Stimulated activated CD4-positive, alpha-beta T cell treated with anti-CD3 and anti-CD28 coated beads, TNF-alpha, amount 100 ng/mL, for 1 hour (primary cell): ENCODE results near the gene PNPLA7.
"Not testable (repeated sequence)": the region's sequence is repeated elsewhere in the genome, so short reads cannot be mapped to it uniquely, and the experiment has no call there.

Experiments
- DNase-seq, 3 donors: peaks; one replicate each; pipeline ENCODE4 v3.0.0-alpha.2; 2020; ENCODE audit warnings: low read depth in 3 of 3, low spot score in 1 of 3

PNPLA7 gene

DNA sequence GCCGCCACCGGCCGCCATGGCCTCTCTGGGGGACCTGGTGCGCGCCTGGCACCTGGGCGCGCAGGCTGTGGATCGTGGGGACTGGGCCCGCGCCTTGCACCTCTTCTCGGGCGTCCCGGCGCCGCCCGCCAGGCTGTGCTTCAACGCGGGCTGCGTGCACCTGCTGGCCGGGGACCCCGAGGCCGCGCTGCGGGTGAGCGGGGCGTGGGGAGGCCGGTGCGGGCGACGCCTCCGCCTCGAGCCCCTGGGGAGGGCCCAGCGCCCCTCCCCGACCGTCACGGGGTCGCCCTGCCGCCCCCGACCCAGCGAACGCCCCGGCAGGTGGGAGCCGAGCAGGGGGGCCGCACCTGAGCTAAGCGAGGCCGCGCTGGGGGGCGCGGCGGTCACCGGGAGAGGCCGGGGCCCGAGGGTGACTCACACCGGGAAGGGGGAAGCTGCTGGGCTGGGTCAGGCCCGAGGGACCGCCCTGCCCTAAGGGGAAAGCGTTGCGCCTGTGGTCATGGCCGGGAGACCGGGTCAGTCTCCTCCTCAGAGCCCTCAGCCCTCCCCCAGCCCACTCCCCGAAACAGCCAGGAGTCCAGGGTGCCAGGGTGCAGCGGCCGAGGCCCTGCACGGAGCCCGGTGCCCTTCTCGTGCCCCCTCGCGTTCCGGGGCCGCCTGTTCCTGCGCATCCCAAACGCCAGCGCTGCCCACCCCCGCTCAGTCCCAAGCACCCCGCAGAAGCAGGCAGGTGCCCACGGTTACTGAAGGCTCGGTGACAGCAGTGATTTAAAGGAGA, 126.5 kb downstream of the PNPLA7 start:
- no peak for DNase-seq

DNA sequence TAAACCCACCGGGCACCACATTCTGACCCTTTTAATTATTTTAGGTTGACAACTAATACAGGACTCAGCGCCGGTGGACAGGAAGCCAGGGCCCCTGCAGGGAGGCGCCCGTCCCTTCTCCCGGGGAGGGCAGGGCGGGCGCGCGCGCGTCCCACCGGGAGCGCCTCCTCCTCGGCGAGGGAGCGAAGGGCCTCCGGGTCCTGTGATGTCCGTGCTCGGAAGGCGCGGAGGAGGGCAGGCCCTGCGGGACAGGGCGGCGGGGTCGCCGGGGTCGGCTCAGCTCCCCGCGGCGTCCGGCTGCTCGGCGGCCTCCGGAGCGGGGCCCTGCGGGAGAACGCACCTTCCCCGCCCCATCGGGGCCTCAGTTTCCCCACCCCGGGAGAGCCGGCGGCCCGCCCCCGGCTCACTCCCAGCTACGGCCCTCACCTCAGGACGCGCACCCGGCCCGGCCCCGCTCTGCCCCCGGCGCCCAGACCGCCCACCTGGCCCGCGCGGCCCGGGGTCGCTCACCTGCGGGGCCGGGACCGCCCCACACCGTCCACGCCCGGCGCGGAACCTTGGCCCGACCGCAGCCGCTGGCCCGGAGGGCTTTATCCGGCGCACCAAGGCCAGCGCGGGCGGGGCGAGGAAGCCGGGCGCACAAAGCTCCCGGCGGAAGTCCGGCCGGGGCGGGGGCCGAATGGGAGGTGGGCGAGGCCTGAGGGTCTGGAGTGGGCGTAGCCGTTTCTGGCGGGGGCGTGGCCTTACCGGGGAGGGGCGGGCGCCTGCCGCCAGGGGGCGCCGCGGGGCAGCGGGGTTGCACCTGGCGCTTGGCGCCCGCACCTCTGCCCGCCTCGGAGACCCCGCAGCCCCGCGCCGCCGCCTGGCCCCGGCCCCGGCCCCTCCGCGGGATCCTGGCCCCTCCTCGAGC, 127.3 kb downstream of the PNPLA7 start, which contains the start of the genes EXD3 and NOXA1:
EXD3 (minus strand) TSS at position 559 of the 910 bp plus-strand sequence. CDS start 27,805 bp downstream, outside the sequence.
NOXA1 (plus strand) TSS at position 790 of the 910 bp plus-strand sequence. CDS start 137 bp downstream, outside the sequence.
- peak; percentile 93 to 96 (median 93) for DNase-seq

DNA sequence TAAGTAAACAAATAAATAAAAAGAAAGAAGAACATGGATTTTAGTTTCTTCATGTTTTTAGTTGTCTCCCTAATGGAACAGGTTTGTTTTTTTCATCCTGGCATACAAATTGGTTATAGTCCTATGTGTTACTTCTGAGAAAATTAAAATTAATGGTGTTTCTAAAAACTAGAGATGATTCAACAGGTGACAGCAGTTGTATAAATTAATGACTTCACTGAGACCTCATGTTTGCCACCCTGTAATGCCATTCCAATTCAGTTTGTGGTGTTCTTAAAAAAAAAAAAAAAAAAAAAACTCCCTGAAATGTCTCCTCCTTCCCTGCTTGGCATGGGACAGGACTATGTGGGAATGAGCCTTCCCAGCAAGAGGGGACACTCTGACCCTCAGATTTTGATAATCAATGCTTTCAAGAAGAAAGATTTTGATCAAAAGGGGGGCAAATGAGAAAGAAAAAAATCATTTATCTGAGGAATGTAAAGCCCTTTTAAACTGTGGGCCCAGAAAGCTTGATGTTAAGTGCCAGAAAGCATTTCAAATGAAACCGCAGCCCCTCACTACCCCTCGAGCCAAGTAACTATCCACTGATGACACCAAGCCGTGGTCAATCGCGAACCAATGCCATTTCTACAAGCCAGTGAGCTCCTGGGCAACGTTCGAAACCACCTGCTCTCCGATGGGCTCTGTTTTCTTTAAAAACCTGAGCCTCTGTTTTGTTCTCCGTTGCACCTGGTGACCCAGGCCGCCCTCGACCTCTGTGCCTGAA, 128.2 kb downstream of the PNPLA7 start:
- DNase-seq, result no peak

GRCh38 chr9:137417161-137418021, 132.8 kb downstream of the PNPLA7 start:
- no peak for DNase-seq

DNA sequence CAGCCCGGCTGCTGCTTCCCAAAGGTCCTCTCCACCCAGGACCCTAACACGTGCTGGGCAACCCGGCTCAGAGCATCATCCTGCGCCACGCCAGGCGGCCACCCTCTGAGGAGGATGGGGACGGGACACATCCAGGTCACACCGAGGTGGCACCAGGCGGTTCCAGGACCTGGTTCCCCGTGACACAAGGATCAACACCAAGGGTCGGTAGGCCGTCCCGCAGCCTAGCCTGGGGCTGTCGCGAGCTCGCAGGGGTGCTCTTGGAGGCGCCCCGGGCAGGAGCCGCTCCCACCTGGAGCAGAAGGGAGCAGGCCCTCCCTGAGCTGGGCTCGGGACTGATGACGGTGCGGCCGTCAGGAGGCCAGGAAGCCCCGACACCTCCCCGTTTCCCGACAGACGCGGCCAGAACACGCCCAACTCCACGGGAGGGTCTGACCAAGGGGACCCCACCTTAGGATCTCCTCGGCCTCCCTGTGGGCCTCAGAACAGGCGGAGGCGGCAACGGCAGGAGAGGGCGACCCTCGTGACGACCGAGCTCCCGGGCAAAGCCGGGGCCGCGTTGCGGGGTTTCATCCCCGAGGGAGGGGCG, 133.5 kb downstream of the PNPLA7 start:
- DNase-seq, result no peak

DNA sequence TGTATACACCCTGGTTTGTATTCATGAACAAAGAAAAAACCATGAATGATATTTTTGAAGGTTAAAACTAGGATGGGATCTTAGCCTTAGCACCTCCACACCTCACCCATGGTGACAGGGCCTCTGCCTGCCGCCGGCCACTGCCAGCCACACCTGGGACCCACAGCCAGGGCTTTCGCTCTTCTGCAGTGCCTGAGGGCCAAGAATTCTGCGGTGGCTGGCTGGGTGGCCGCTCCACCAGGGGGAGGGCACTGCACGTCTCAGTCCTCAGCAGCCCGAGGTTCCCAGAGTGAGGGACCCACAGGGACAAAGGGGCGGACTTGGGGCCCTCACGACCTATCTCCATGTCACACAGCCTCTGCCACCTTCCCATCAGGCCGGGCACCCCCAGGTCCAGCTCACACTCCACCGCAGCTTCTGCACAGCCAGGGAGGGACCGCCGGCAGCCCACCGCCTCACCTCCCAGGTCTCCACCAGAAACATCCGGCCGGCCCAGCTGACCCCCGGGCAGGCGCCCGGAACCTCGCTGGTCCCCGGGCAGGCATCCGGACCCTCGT, 134.1 kb downstream of the PNPLA7 start:
- no peak for DNase-seq

DNA sequence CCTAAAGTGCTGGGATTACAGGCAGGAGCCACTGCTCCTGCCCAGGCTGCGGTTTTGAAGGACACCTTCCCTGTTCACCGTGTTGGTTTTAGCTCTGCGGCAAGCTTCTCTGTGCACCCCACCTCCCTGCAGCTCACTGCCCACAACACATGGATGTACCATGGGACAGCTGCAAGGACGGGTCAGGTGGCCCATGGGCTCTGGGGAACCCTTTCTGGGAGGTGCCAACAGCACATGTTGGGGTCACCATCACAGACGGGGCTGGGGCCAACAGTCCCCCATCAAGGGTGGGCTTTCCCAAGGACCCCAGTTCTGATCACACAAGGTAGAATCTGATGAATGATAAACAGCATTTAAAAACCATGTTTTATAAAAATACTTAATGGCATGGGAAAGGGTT, 134.8 kb downstream of the PNPLA7 start:
- no peak for DNase-seq

DNA sequence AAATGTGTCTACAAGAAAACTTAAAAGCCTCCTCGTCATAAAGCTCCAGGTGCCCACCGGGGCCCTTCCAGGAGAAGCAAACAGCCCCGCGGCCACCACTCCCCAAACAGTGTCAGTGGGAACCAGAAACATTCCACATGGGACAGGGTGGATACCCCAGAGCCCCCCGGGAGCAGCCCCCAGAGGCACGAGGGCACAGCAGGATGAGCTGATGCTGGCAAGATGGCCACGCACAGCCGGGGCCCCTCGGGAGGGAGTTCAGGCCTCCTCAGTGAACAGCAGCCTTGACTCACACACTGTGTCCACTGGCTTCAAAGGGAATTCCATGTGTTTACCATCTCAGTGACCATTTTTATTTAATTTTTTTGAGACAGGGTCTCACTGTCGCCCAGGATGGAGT, 137.8 kb downstream of the PNPLA7 start:
- no peak for DNase-seq

DNA sequence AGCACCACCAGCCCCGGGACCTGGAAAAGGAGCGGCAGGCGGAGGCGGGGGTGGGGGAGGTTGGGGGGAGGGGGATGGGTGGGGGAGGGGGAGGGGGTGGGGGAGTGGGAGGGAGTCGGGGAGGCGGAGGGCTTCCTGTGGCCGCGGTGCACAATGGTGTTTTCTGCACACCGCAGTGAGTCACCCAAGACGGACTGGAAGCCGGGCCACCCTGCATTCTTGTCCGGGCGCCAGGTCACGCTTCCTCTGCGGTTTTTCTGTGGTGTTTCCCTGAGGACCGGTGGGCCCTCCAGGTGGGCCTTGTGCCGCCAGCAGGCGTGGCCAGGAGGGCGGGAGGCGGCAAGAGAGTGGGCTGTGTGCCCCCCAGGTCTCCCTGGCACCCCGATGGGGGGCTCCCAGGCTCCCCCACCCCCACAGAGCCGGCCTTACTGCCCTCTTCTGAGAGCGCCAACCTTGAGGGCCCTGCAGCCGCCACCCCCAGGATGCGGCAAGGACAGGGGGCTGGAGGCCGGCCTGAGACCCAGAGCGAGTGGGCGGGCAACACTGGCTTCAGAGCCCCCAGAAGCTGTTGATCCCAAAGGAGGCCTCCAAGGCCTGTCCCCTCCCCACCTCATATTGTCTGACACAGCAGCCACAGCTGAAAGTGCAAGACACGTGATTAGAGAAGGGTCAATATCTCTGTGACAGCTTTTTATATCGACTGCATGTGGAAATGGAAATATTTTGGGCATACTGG, 138.4 kb downstream of the PNPLA7 start:
- DNase-seq, result no peak

GRCh38 chr9:137411260-137411644, 138.9 kb downstream of the PNPLA7 start:
- no peak for DNase-seq

- no peak for DNase-seq
Measured at GRCh38 chr9:137410891-137411249, 139.3 kb downstream of the PNPLA7 start.

- not testable (repeated sequence) for DNase-seq
Measured at GRCh38 chr9:137410236-137410890, 139.8 kb downstream of the PNPLA7 start.
